Activated CD8-positive, alpha-beta T cell treated with anti-CD3 and anti-CD28 coated beads for 36 hours (primary cell): ENCODE measurements around the gene SLC25A17. TPM values are rescaled to one million over a fixed set of nuclear protein-coding genes. Genes with fewer than 3 reads are reported as not detected.

Experiments
- ATAC-seq: fragments of 200-7000 bp; cut with Tn5 transposase; one replicate; pipeline ENCODE4 v1.10.0; 2021; ENCODE audit warnings: mild to moderate bottlenecking, moderate library complexity
- CTCF ChIA-PET: fragments of 350-600 bp; sonication (Branson Sonifier 250); formaldehyde crosslinking; loops from one replicate; lab custom pipeline; 2021; ENCODE audit warnings: antibody characterized with exemption; lab: Charles Lee
- POLR2A ChIA-PET: fragments of 350-600 bp; sonication (Branson Sonifier 250); formaldehyde crosslinking; loops from one replicate; lab custom pipeline; 2021; ENCODE audit warnings: antibody characterized with exemption; lab: Charles Lee
- DNase-seq: peaks from one replicate; pipeline ENCODE4 v3.0.0-alpha.2; 2020
- H3K27ac Mint-ChIP-seq: one replicate; pipeline ENCODE4 v1.8.0; 2021; ENCODE audit warnings: mild to moderate bottlenecking, mixed read lengths
- H3K27me3 Mint-ChIP-seq: one replicate; pipeline ENCODE4 v1.8.0; 2021; ENCODE audit warnings: mixed read lengths
- H3K36me3 Mint-ChIP-seq: one replicate; pipeline ENCODE4 v1.8.0; 2021; ENCODE audit warnings: low read depth, mixed read lengths
- H3K4me1 Mint-ChIP-seq: one replicate; pipeline ENCODE4 v1.8.0; 2021; ENCODE audit warnings: low read depth, mixed read lengths
- H3K4me3 Mint-ChIP-seq: one replicate; pipeline ENCODE4 v1.8.0; 2021; ENCODE audit warnings: mild to moderate bottlenecking, moderate library complexity, mixed read lengths
- H3K9me3 Mint-ChIP-seq: one replicate; pipeline ENCODE4 v1.8.0; 2021; ENCODE audit warnings: mixed read lengths
- CTCF ChIP-seq: fragments of 200-600 bp; IDR thresholded peaks from one replicate; pipeline ENCODE4 v1.8.0; 2022; ENCODE audit warnings: antibody characterized with exemption, mild to moderate bottlenecking
- intact Hi-C: fragments of 100-400 bp; cut with micrococcal nuclease; formaldehyde crosslinking; loops from one replicate; pipeline ENCODE4 v1.10.0; 2022
- total RNA-seq, 2 experiments: library from RNA; stranded (reverse); gene quantifications; one replicate each; pipeline ENCODE4 v1.2.3, GENCODE V29; 2021

Gene SLC25A17
- total RNA-seq, 2 experiments from 2014 or later: 28.0 to 34.8 TPM

- intact Hi-C loops: no loop called here
- Mint-ChIP-seq H3K27ac (no peak overlapping the region), H3K4me1 (peaks cover 24% of the 10 kb centered on the region), H3K27me3 (no peaks in the 10 kb centered on the region), H3K9me3 (peaks cover 3% of the 10 kb centered on the region), H3K36me3 (peaks cover under 1% of the 10 kb centered on the region), H3K4me3 (no peak overlapping the region)
- CTCF ChIA-PET: no interaction called here
- no peak for ATAC-seq
- POLR2A ChIA-PET: interaction anchor here (0.5 kb wide), 1 partner anchor 363 kb away, joined by 3 read pairs; no protein-coding TSS in a partner anchor
- DNase-seq: no peak
- TF ChIP-seq CTCF: no peak
Measured at GRCh38 chr22:40733919-40734318, 85.2 kb downstream of the SLC25A17 start.

- Mint-ChIP-seq H3K4me1 (peaks cover 34% of the 10 kb centered on the region), H3K27ac (peak overlapping the region; percentile 2), H3K4me3 (no peak overlapping the region), H3K27me3 (no peaks in the 10 kb centered on the region), H3K36me3 (peaks cover 4% of the 10 kb centered on the region), H3K9me3 (peaks cover 5% of the 10 kb centered on the region)
- ChIA-PET CTCF (interaction anchor here (1.1 kb wide), 1 partner anchor 18 kb away, joined by 3 read pairs; no protein-coding TSS in a partner anchor), POLR2A (no interaction called here)
- intact Hi-C loops: no loop called here
- no peak for TF ChIP-seq CTCF
- no peak for DNase-seq
- no peak for ATAC-seq
Measured at GRCh38 chr22:40732999-40733292, 86.2 kb downstream of the SLC25A17 start.

GRCh38 chr22:40729284-40729683, 89.9 kb downstream of the SLC25A17 start:
- Mint-ChIP-seq H3K9me3 (peaks cover 5% of the 10 kb centered on the region), H3K36me3 (peaks cover 4% of the 10 kb centered on the region), H3K27me3 (no peaks in the 10 kb centered on the region), H3K27ac (peak overlapping the region; percentile 87), H3K4me1 (peaks cover 46% of the 10 kb centered on the region), H3K4me3 (no peak overlapping the region)
- intact Hi-C loops: no loop called here
- ATAC-seq (no peak), DNase-seq (no peak)
- ChIA-PET POLR2A (interaction anchor here (1.4 to 1.7 kb wide), 3 partner anchors 46 to 89 kb away, joined by 3 to 5 read pairs (median 4); no protein-coding TSS in a partner anchor), CTCF (interaction anchor here (1.0 kb wide), 1 partner anchor 76 kb away, joined by 3 read pairs; no protein-coding TSS in a partner anchor)
- no peak for TF ChIP-seq CTCF

- ATAC-seq (peak; percentile 54), DNase-seq (peak; percentile 79)
- Mint-ChIP-seq H3K4me3 (peak overlapping the region; percentile 62), H3K9me3 (peaks cover 5% of the 10 kb centered on the region), H3K4me1 (peaks cover 46% of the 10 kb centered on the region), H3K27me3 (no peaks in the 10 kb centered on the region), H3K36me3 (peaks cover 4% of the 10 kb centered on the region), H3K27ac (peak overlapping the region; percentile 87)
- intact Hi-C loops: no loop called here
- TF ChIP-seq CTCF: no peak
- ChIA-PET CTCF (interaction anchor here (1.0 kb wide), 1 partner anchor 77 kb away, joined by 3 read pairs; no protein-coding TSS in a partner anchor), POLR2A (interaction anchor here (1.1 to 1.7 kb wide), 4 partner anchors 20 to 89 kb away, joined by 3 to 5 read pairs (median 4); no protein-coding TSS in a partner anchor)
Measured at GRCh38 chr22:40728731-40729189, 90.4 kb downstream of the SLC25A17 start.

- peak overlapping the region; percentile 87 for H3K27ac Mint-ChIP-seq
Measured at GRCh38 chr22:40727964-40728615, 91.1 kb downstream of the SLC25A17 start.

More at GRCh38 chr22:40727964-40728615, 91.1 kb downstream of the SLC25A17 start:
- Mint-ChIP-seq H3K9me3 (peaks cover 5% of the 10 kb centered on the region), H3K4me3 (peak overlapping the region; percentile 62), H3K27me3 (no peaks in the 10 kb centered on the region), H3K36me3 (peaks cover 4% of the 10 kb centered on the region), H3K4me1 (peaks cover 46% of the 10 kb centered on the region)
- POLR2A ChIA-PET: interaction anchor here (1.1 to 1.7 kb wide), 4 partner anchors 21 to 90 kb away, joined by 3 to 5 read pairs (median 4); no protein-coding TSS in a partner anchor
- CTCF ChIA-PET: interaction anchor here (1.0 to 1.9 kb wide), 2 partner anchors 45 to 78 kb away, joined by 3 to 6 read pairs; no protein-coding TSS in a partner anchor
- intact Hi-C loops: no loop called here
- no peak for TF ChIP-seq CTCF
- ATAC-seq (peak; percentile 2), DNase-seq (no peak)
